GM18508 (cell line): ENCODE results near the gene BAHCC1.
"Not testable (repeated sequence)": the region's sequence is repeated elsewhere in the genome, so short reads cannot be mapped to it uniquely, and the experiment has no call there.

Experiments
- ATAC-seq: cut with Tn5 transposase; IDR thresholded peaks from one replicate; pipeline ENCODE4 v1.9.1; 2021; ENCODE audit warnings: moderate number of reproducible peaks; ENCODE audit not compliant: insufficient read depth, unreplicated experiment

Gene BAHCC1

GRCh38 chr17:81424151-81425017, 29.1 kb downstream of the BAHCC1 start:
- no peak for ATAC-seq

GRCh38 chr17:81425041-81425440, 29.8 kb downstream of the BAHCC1 start:
- not testable (repeated sequence) for ATAC-seq

- not testable (repeated sequence) for ATAC-seq
These were observed 30.6 kb downstream of the BAHCC1 start for GRCh38 chr17:81425716-81426392.

GRCh38 chr17:81426393-81427172, 31.3 kb downstream of the BAHCC1 start:
- no peak for ATAC-seq

- ATAC-seq, result no peak
These were observed 32.2 kb downstream of the BAHCC1 start for GRCh38 chr17:81427173-81428120.

- no peak for ATAC-seq
These were observed 32.9 kb downstream of the BAHCC1 start for GRCh38 chr17:81428121-81428515.

GRCh38 chr17:81428516-81428915, 33.3 kb downstream of the BAHCC1 start:
- ATAC-seq, result no peak

GRCh38 chr17:81428948-81429774, 33.9 kb downstream of the BAHCC1 start:
- no peak for ATAC-seq

- ATAC-seq, result no peak
These were observed 34.7 kb downstream of the BAHCC1 start for GRCh38 chr17:81429821-81430551.

GRCh38 chr17:81431545-81432482, 36.6 kb downstream of the BAHCC1 start:
- ATAC-seq, result no peak

- ATAC-seq, result no peak
These were observed 37.7 kb downstream of the BAHCC1 start for GRCh38 chr17:81432941-81433340.

- ATAC-seq, result no peak
These were observed 38.4 kb downstream of the BAHCC1 start for GRCh38 chr17:81433656-81434055.

- ATAC-seq, result no peak
These were observed 38.8 kb downstream of the BAHCC1 start for GRCh38 chr17:81434072-81434471.

GRCh38 chr17:81434681-81435417, 39.6 kb downstream of the BAHCC1 start:
- ATAC-seq, result no peak

GRCh38 chr17:81435652-81436293, 40.5 kb downstream of the BAHCC1 start:
- ATAC-seq, result no peak

GRCh38 chr17:81436294-81436849, 41.1 kb downstream of the BAHCC1 start:
- no peak for ATAC-seq
